SU-DHL-6 (cell line): ENCODE data around the gene FDX2.

Experiments
- H2AFZ ChIP-seq: fragments of 200-600 bp; sonication (generic); 2 replicates; pipeline ENCODE4 v1.6.1; 2014; ENCODE audit warnings: low read depth, mild to moderate bottlenecking, moderate library complexity, mixed read lengths, antibody characterized with exemption, low read length; ENCODE audit not compliant: severe bottlenecking
- H3F3A ChIP-seq: fragments of 200-600 bp; shearing (Covaris generic); 2 replicates; pipeline ENCODE4 v1.6.0; 2016; ENCODE audit warnings: antibody characterized with exemption, mild to moderate bottlenecking; ENCODE audit not compliant: insufficient read depth
- H3K27ac ChIP-seq: fragments of 200-600 bp; sonication (generic); 2 replicates; pipeline ENCODE4 v1.5.1; 2016; ENCODE audit warnings: low read depth, mild to moderate bottlenecking, low read length, moderate library complexity, mixed read lengths
- H3K27me3 ChIP-seq: fragments of 200-600 bp; sonication (generic), shearing (Covaris generic); 2 replicates; pipeline ENCODE4 v1.6.0; 2014; ENCODE audit warnings: mild to moderate bottlenecking, low read length
- H3K36me3 ChIP-seq: fragments of 200-600 bp; sonication (generic); 2 replicates; pipeline ENCODE4 v1.6.1; 2014; ENCODE audit warnings: mild to moderate bottlenecking, low read length, mixed read lengths
- H3K4me2 ChIP-seq: fragments of 300-600, 200-600 bp; shearing (Covaris generic), sonication (generic); 2 replicates; pipeline ENCODE4 v1.6.0; 2014; ENCODE audit warnings: low read length, low read depth, mild to moderate bottlenecking; ENCODE audit not compliant: poor library complexity, severe bottlenecking
- H3K4me3 ChIP-seq: fragments of 200-600 bp; sonication (generic); 2 replicates; pipeline ENCODE4 v1.5.1; 2014; ENCODE audit warnings: antibody characterized with exemption, low read length, mild to moderate bottlenecking, mixed read lengths; ENCODE audit not compliant: insufficient read depth, poor library complexity, severe bottlenecking
- H3K79me2 ChIP-seq: fragments of 200-600 bp; sonication (generic); 2 replicates; pipeline ENCODE4 v1.6.1; 2014; ENCODE audit warnings: mild to moderate bottlenecking, low read length, moderate library complexity; ENCODE audit not compliant: insufficient read depth
- H3K9ac ChIP-seq: fragments of 200-600 bp; sonication (generic); 2 replicates; pipeline ENCODE4 v1.7.0; 2014; ENCODE audit warnings: mild to moderate bottlenecking, low read length
- H3K9me2 ChIP-seq: fragments of 200-600 bp; sonication (generic); replicated peaks from 2 replicates; pipeline ENCODE4 v1.6.1; 2014; ENCODE audit warnings: low read length; ENCODE audit not compliant: insufficient read depth
- H3K9me3 ChIP-seq: fragments of 200-600 bp; sonication (generic); 2 replicates; pipeline ENCODE4 v1.6.1; 2014; ENCODE audit warnings: low read length, mixed read lengths; ENCODE audit not compliant: insufficient read depth
- H4K20me1 ChIP-seq: fragments of 200-600 bp; sonication (generic); 2 replicates; pipeline ENCODE4 v1.6.1; 2014; ENCODE audit warnings: low read depth, mild to moderate bottlenecking, antibody characterized with exemption, low read length, moderate library complexity, mixed read lengths
- CTCF ChIP-seq: fragments of 200-600 bp; sonication (generic); IDR thresholded peaks from one replicate; pipeline ENCODE4 v1.5.1; 2017; ENCODE audit warnings: antibody characterized with exemption, mild to moderate bottlenecking, low read length, moderate library complexity; ENCODE audit not compliant: insufficient read depth, poor library complexity, severe bottlenecking
- EZH2phosphoT487 ChIP-seq: fragments of 200-600 bp; sonication (generic), shearing (Covaris generic); conservative IDR thresholded peaks from 2 replicates; pipeline ENCODE4 v1.6.1; 2018; ENCODE audit warnings: mild to moderate bottlenecking, antibody characterized with exemption, low read length, moderate library complexity, mixed read lengths

Gene FDX2

GRCh38 chr19:10285393-10285792 is 30.4 kb downstream of the FDX2 start:
- H3K9ac ChIP-seq: no peak overlapping the region

GRCh38 chr19:10284960-10285278 is 30.9 kb downstream of the FDX2 start:
- Histone ChIP-seq H3F3A (peaks cover 18% of the 10 kb centered on the region), H4K20me1 (no peaks in the 10 kb centered on the region), H3K4me3 (no peak overlapping the region), H3K9me2 (no peaks in the 10 kb centered on the region), H3K9me3 (no peaks in the 10 kb centered on the region), H2AFZ (no peak overlapping the region), H3K4me2 (no peak overlapping the region), H3K27ac (no peak overlapping the region), H3K27me3 (no peaks in the 10 kb centered on the region), H3K9ac (no peak overlapping the region), H3K36me3 (no peaks in the 10 kb centered on the region), H3K79me2 (0 out of 2 replicates have a peak, but pooled peaks cover under 1% of the 10 kb centered on the region)
- TF ChIP-seq EZH2phosphoT487: no peak
- TF ChIP-seq CTCF: no peak

More at GRCh38 chr19:10285393-10285792, 30.4 kb downstream of the FDX2 start:
- Histone ChIP-seq H3F3A (peaks cover 18% of the 10 kb centered on the region), H3K9me3 (no peaks in the 10 kb centered on the region), H2AFZ (no peak overlapping the region), H3K27me3 (no peaks in the 10 kb centered on the region), H3K27ac (no peak overlapping the region), H4K20me1 (no peaks in the 10 kb centered on the region), H3K4me3 (no peak overlapping the region), H3K9me2 (no peaks in the 10 kb centered on the region), H3K4me2 (no peak overlapping the region), H3K36me3 (no peaks in the 10 kb centered on the region), H3K79me2 (no peaks in the 10 kb centered on the region)
- no peak for TF ChIP-seq EZH2phosphoT487
- no peak for TF ChIP-seq CTCF

GRCh38 chr19:10284065-10284959 is 31.5 kb downstream of the FDX2 start:
- H3K9me2 ChIP-seq: no peaks in the 10 kb centered on the region
- H3K4me2 ChIP-seq: no peak overlapping the region

More at GRCh38 chr19:10284065-10284959, 31.5 kb downstream of the FDX2 start:
- TF ChIP-seq EZH2phosphoT487 (no peak), CTCF (no peak)
- no peak overlapping the region for H3K9ac ChIP-seq
- H3K9me3 ChIP-seq: no peaks in the 10 kb centered on the region
- H3K36me3 ChIP-seq: no peaks in the 10 kb centered on the region
- 0 out of 2 replicates have a peak, but pooled peaks cover 5% of the 10 kb centered on the region for H3K79me2 ChIP-seq
- H3F3A ChIP-seq: peaks cover 18% of the 10 kb centered on the region
- H4K20me1 ChIP-seq: no peaks in the 10 kb centered on the region
- H2AFZ ChIP-seq: no peak overlapping the region
- H3K27me3 ChIP-seq: no peaks in the 10 kb centered on the region
- H3K4me3 ChIP-seq: no peak overlapping the region
- H3K27ac ChIP-seq: no peak overlapping the region
